Gastroesophageal sphincter (tissue), 3 donors: ENCODE data around the gene NPC2.

ENCODE experiments used
- CTCF ChIP-seq, 4 experiments: fragments of 200-600 bp in 2 of 4; fragments of 450-650 bp in 2 of 4; sonication (generic) in 1 of 4; IDR thresholded peaks; one replicate each; pipeline ENCODE4 v1.5.1; 2017 to 2019; ENCODE audit warnings: antibody characterized with exemption in 4 of 4, mild to moderate bottlenecking in 2 of 4, moderate library complexity in 2 of 4
- POLR2A ChIP-seq, 2 donors: fragments of 450-650 bp; IDR thresholded peaks; one replicate each; pipeline ENCODE4 v1.6.1; 2017; ENCODE audit warnings: antibody characterized with exemption in 2 of 2, mild to moderate bottlenecking in 2 of 2, moderate library complexity in 1 of 2
- POLR2AphosphoS5 ChIP-seq: sonication (generic); formaldehyde crosslinking; IDR thresholded peaks from one replicate; pipeline ENCODE4 v1.6.1; 2017; ENCODE audit warnings: antibody characterized with exemption

GRCh38 chr14:74475678-74476077 is 17.4 kb downstream of the NPC2 start:
- no peak for TF ChIP-seq CTCF (IDR thresholded peaks at IDR 0.05)
- no peak for TF ChIP-seq POLR2A (IDR thresholded peaks at IDR 0.05)
- no peak for TF ChIP-seq POLR2AphosphoS5
